Glomerular endothelial cell (primary cell): ENCODE results near the gene ABCC1. TPM values are rescaled to one million over a fixed set of nuclear protein-coding genes. Genes with fewer than 3 reads are reported as not detected.

Experiments used
- DNase-seq: peaks from one replicate; pipeline ENCODE4 v3.0.0-alpha.2; 2011; ENCODE audit warnings: low read depth, low spot score; ENCODE audit errors: extremely low read depth
- total RNA-seq: library from RNA; depleted of rRNA; stranded (reverse); fragments of >200 nt; gene quantifications from 2 replicates; pipeline ENCODE4 v1.2.3, GENCODE V29; 2015

Gene ABCC1
- total RNA-seq, 1 donor from 2014 or later, result 77.9 TPM

- no peak for DNase-seq
Observed at GRCh38 chr16:15988268-15989013, 39.0 kb downstream of the ABCC1 start.

GRCh38 chr16:15990902-15991301 lies 41.5 kb downstream of the ABCC1 start:
- no peak for DNase-seq

- DNase-seq, result no peak
Observed at GRCh38 chr16:15993128-15993527, 43.7 kb downstream of the ABCC1 start.

GRCh38 chr16:15993541-15993940 lies 44.1 kb downstream of the ABCC1 start:
- no peak for DNase-seq

- no peak for DNase-seq
Observed at GRCh38 chr16:15993946-15994665, 44.7 kb downstream of the ABCC1 start.

- DNase-seq, result peak; percentile 88
Observed at GRCh38 chr16:15996432-15997109, 47.2 kb downstream of the ABCC1 start.

GRCh38 chr16:16000685-16001084 lies 51.3 kb downstream of the ABCC1 start:
- no peak for DNase-seq

GRCh38 chr16:16001596-16002255 lies 52.3 kb downstream of the ABCC1 start:
- DNase-seq, result no peak

GRCh38 chr16:16003719-16004313 lies 54.4 kb downstream of the ABCC1 start:
- no peak for DNase-seq

GRCh38 chr16:16004314-16004749 lies 54.9 kb downstream of the ABCC1 start:
- DNase-seq, result no peak

GRCh38 chr16:16005721-16006120 lies 56.3 kb downstream of the ABCC1 start:
- DNase-seq, result no peak

- no peak for DNase-seq
Observed at GRCh38 chr16:16006650-16007049, 57.2 kb downstream of the ABCC1 start.

- DNase-seq, result no peak
Observed at GRCh38 chr16:16007743-16008111, 58.3 kb downstream of the ABCC1 start.

GRCh38 chr16:16008666-16009065 lies 59.2 kb downstream of the ABCC1 start:
- DNase-seq, result no peak

GRCh38 chr16:16009401-16009800 lies 60.0 kb downstream of the ABCC1 start:
- DNase-seq, result no peak

GRCh38 chr16:16010194-16010593 lies 60.8 kb downstream of the ABCC1 start:
- no peak for DNase-seq

- no peak for DNase-seq
Observed at GRCh38 chr16:16012144-16012543, 62.7 kb downstream of the ABCC1 start.

- DNase-seq, result no peak
Observed at GRCh38 chr16:16013812-16014211, 64.4 kb downstream of the ABCC1 start.

GRCh38 chr16:16014329-16015224 lies 65.2 kb downstream of the ABCC1 start:
- DNase-seq, result no peak

GRCh38 chr16:16015849-16016248 lies 66.4 kb downstream of the ABCC1 start:
- DNase-seq, result no peak
